SK-N-SH (cell line): ENCODE measurements around the gene ABCA10.

Experiments used
- CHD2 ChIP-seq: fragments of 150-350 bp; IDR thresholded peaks from 2 replicates; pipeline ENCODE4 v1.6.1; 2018; ENCODE audit warnings: low read length; ENCODE audit not compliant: partially characterized antibody
- CTCF ChIP-seq: fragments of 200-600 bp; sonication (generic); IDR thresholded peaks from 2 replicates; pipeline ENCODE4 v1.6.1; 2017; ENCODE audit warnings: antibody characterized with exemption, mild to moderate bottlenecking, moderate library complexity
- EZH2phosphoT487 ChIP-seq: fragments of 200-600 bp; sonication (generic); IDR thresholded peaks from 2 replicates; pipeline ENCODE4 v1.6.1; 2017; ENCODE audit warnings: low read depth, mixed run types, mild to moderate bottlenecking, antibody characterized with exemption, moderate library complexity, borderline replicate concordance
- GATA2 ChIP-seq: sonication (generic); formaldehyde crosslinking; IDR thresholded peaks from 2 replicates; pipeline ENCODE4 v1.5.0; 2020; ENCODE audit warnings: mild to moderate bottlenecking, missing genetic modification reagents
- MAX ChIP-seq: IDR thresholded peaks from 2 replicates; pipeline ENCODE4 v1.4.0; 2012; ENCODE audit warnings: low read depth
- MXI1 ChIP-seq: IDR thresholded peaks from 2 replicates; pipeline ENCODE4 v1.6.1; 2012; ENCODE audit warnings: mild to moderate bottlenecking, low read depth, low read length, improper control_type of control experiment
- RAD21 ChIP-seq: IDR thresholded peaks from 2 replicates; pipeline ENCODE4 v1.6.1; 2012; ENCODE audit warnings: mild to moderate bottlenecking, low read length
- RCOR1 ChIP-seq: fragments of 150-350 bp; IDR thresholded peaks from 2 replicates; pipeline ENCODE4 v1.6.1; 2017; ENCODE audit warnings: antibody characterized with exemption, low read length
- SIN3A ChIP-seq: IDR thresholded peaks from 2 replicates; pipeline ENCODE4 v1.6.1; 2012; ENCODE audit warnings: low read depth, mild to moderate bottlenecking, low read length, moderate library complexity, borderline replicate concordance
- TAF1 ChIP-seq: IDR thresholded peaks from 2 replicates; pipeline ENCODE4 v1.6.1; 2012; ENCODE audit warnings: low read depth, mild to moderate bottlenecking, low read length, moderate library complexity, borderline replicate concordance
- TCF12 ChIP-seq: IDR thresholded peaks from 2 replicates; pipeline ENCODE4 v1.4.0; 2012
- TF ChIP-seq, protein P1 (sequence below): IDR thresholded peaks from 2 replicates; pipeline ENCODE4; 2012
- TF ChIP-seq, protein P2 (sequence below): IDR thresholded peaks from 2 replicates; pipeline ENCODE4 v1.4.0; 2012; ENCODE audit warnings: low read depth, borderline replicate concordance

- TF ChIP-seq TAF1 (no peak), MAX (no peak), CTCF (no peak), CHD2 (no peak), RAD21 (no peak), RCOR1 (no peak), GATA2 (no peak), SIN3A (no peak), TCF12 (no peak), MXI1 (no peak), EZH2phosphoT487 (no peak)
- TF ChIP-seq, protein P1, sequence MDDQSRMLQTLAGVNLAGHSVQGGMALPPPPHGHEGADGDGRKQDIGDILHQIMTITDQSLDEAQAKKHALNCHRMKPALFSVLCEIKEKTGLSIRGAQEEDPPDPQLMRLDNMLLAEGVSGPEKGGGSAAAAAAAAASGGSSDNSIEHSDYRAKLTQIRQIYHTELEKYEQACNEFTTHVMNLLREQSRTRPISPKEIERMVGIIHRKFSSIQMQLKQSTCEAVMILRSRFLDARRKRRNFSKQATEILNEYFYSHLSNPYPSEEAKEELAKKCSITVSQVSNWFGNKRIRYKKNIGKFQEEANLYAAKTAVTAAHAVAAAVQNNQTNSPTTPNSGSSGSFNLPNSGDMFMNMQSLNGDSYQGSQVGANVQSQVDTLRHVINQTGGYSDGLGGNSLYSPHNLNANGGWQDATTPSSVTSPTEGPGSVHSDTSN = no peak
- TF ChIP-seq, protein P2, sequence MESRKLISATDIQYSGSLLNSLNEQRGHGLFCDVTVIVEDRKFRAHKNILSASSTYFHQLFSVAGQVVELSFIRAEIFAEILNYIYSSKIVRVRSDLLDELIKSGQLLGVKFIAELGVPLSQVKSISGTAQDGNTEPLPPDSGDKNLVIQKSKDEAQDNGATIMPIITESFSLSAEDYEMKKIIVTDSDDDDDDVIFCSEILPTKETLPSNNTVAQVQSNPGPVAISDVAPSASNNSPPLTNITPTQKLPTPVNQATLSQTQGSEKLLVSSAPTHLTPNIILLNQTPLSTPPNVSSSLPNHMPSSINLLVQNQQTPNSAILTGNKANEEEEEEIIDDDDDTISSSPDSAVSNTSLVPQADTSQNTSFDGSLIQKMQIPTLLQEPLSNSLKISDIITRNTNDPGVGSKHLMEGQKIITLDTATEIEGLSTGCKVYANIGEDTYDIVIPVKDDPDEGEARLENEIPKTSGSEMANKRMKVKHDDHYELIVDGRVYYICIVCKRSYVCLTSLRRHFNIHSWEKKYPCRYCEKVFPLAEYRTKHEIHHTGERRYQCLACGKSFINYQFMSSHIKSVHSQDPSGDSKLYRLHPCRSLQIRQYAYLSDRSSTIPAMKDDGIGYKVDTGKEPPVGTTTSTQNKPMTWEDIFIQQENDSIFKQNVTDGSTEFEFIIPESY = no peak
Measured at GRCh38 chr17:69179227-69179952, 49.2 kb downstream of the ABCA10 start.
